Articular chondrocyte of knee joint (primary cell): ENCODE results near the gene CYB5D1. TPM values are rescaled to one million over a fixed set of nuclear protein-coding genes. Genes with fewer than 3 reads are reported as not detected.

Source experiments
- small RNA-seq: library from RNA; depleted of rRNA; stranded (forward); fragments of <200 nt; gene quantifications from one replicate; pipeline ENCODE3, GENCODE V24; 2012
- total RNA-seq: library from RNA; depleted of rRNA; stranded (reverse); fragments of >200 nt; gene quantifications from 2 replicates; pipeline ENCODE4 v1.2.3, GENCODE V29; 2012

Gene CYB5D1, protein sequence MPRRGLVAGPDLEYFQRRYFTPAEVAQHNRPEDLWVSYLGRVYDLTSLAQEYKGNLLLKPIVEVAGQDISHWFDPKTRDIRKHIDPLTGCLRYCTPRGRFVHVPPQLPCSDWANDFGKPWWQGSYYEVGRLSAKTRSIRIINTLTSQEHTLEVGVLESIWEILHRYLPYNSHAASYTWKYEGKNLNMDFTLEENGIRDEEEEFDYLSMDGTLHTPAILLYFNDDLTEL
- 10.2 and 13.1 TPM in 2 replicates for total RNA-seq

DNA sequence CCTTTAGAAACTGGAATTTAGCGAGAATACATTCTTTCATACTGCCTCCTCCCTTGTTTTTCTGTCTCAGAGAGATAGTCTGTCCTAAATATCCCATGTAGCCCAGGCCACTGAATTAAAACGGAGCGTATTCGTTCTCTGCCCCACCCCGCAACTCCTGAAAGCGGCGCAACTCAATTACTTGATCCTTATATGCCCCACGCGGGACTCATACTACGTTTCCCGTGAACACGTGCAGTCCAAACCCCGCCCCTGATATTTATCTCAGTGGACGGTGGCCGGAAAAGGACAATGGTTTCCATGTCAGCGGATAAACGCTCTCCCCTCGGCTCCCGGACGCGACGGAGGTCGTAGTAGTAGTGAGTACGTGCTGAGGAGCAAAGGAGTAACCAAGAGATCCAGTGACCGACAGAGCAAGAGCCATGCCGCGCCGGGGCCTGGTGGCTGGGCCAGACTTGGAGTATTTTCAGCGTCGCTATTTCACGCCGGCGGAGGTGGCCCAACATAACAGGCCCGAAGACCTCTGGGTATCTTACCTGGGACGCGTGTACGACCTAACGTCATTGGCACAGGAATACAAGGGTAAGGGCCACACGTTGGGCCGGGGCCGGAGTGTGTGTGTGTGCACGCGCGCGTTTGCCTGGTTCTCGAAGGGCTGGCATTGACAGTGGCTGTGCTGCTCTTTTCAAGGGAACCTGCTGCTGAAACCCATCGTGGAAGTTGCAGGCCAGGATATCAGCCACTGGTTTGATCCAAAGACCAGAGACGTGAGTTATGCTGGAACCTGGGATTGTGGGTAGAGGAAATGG is at the start of gene CYB5D1:
CYB5D1 (plus strand) TSS at position 291 of the 809 bp plus-strand sequence; CDS start at position 423, 132 bp downstream.

DNA sequence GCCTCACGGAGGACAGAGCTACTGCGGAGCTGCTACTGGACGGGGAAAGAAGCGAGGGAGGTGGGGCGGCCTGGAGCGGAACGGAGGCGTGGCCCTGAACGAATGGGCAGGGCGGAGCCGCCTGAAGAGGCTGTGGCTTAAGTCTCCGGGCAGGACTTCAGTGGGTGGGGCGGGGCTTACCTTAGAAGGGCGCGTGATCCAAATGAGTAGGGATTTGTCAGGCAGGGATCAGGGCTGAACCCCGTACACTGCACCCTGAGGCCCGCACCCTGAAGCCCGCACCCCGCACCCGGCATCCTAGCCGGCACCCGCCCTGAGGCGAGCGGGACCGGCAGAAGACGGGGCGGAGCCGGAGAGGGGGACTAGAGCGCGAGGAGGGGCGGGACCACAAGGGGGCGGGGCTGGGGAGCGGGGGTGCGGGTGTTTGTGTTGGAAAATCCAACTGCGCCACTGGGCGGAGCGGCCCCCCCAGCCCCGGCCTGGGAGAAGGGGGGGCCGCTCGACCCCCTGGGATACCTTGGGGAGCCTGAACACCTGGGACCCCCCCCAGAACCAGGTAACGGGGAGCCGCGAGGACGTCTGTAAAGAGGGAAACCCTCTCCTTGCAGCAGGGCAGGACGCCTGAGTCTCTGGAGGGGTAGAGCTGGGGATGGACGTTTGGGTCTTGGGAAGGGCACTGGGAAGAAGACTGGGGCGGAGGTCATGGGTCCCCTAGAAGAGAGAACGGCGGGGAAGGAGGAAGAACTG is 23.8 kb upstream of the CYB5D1 start, which contains the start of gene KDM6B:
KDM6B (plus strand) TSS at position 423 of the 747 bp plus-strand sequence. CDS start 11,338 bp downstream, outside the sequence.

DNA sequence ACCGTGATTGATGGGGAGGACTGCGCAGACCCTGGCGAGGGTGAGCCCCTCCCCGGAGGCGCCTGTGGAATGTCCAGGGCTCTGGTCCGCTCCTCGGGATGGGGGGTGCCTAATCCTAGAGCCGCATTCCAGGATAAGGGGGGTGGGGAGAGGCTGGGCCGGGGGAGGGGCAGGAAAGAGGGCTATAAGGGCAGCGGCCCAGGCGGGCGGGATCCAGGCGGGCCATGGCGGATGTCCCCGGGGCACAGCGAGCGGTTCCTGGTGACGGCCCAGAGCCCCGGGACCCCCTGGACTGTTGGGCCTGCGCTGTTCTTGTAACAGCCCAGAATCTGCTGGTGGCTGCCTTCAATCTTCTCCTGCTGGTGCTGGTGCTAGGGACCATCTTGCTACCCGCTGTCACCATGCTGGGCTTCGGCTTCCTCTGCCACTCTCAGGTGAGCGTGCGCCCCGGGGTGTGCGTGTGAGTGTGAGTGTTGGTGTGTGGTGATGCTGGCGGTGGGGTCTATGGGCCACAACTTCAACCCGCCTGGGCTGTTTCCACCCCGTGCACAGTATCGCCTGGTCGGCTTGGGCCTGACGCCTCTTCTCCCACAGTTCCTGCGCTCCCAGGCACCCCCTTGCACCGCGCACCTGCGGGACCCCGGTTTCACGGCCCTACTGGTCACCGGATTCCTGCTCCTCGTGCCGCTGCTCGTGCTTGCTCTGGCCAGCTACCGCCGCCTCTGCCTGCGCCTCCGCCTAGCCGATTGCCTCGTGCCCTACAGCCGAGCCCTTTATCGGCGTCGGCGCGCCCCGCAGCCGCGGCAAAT is 2.7 kb upstream of the CYB5D1 start, which contains the start of gene TMEM88:
TMEM88 (plus strand) TSS at position 216 of the 809 bp plus-strand sequence; CDS start at position 225, 9 bp downstream.

DNA sequence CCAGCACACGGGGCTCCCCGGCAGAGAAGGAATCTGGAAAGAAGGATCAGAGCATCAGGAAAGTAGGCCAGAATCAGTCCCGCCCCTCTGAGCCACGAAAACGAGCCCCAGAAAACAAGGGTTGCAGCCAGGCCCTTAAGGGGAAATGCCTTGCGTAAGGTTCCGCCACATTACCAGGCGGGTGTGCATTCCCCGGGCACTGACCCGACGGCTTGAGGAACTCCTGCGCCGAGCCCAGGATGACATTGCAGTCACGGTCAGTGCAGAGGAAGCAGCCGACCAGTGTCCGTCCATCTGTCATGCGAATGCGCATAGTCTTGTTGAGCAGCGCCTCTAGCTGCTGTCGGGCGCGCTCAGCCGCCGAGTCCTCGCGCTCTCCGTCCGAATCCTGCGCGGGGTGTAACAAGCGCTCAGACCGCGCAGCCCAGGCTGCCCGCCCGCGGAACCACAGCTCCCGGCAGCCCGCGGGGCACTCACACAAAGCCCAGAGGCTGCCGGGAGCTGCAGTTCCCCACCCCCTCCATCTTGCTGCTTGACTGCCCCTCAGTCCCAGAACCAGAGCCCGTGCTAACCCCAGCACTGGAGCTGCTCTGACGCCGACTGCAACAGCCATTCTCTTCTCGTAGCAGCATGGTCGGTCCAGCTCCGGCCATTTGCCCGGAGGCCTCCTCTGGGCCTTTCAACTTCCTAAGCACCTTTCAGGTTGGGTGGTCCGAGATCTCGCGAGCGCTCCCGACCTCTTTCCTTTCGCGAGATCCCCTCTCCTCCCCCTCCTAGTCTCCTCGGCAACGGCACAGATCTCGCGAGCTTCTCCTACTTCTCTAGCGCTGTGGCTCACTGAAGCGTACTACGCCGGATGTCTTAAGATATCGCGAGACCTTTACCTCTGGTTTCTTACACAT is 741 bp upstream of the CYB5D1 start, which contains the start of gene NAA38:
NAA38 (minus strand) TSS at position 749 of the 902 bp plus-strand sequence; CDS start at position 653, 96 bp downstream.

DNA sequence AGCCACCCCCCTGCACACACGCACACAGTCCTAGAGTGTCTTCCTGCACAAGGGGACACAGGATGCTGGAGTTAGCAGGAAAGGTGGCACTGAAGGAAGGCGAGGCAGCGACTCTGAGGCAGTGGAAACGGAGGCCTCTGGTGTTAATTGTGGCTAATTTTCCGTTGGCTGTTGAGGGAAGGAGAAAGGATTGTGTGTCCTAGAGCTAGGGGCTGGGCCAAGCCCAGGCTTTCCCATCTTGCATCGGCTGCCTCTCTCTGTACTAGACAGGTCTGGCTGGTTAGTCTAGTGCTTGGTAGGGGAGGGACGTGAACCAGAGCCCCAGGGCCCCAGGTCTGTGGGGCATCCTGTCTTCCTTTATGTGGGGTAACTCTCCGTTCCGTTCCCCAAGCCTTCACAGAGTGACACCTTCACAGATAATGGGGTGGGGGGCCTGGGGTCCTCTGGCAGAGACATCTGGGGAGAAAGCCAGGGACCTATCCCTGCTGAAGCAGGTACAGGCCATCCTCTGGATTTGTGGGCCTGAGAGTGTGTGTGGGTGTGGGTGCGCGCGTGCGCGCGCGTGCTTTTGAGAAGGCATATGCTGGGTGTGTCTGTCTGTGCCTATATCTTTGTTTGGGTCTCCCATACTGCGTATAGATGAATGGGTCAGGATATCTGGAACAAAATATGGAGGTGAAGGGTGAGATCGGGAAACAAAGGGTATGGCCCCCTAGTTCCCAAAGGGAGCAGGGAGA is 30.5 kb downstream of the CYB5D1 start, which contains the start of gene CHD3:
CHD3 (plus strand) TSS at position 606 of the 737 bp plus-strand sequence. CDS start 212 bp downstream, outside the sequence.

Small RNA genes lying within 50 kb of the gene (small RNA-seq; reads per million reads assigned to genes)
- 0.46 reads per million, percentile 9 among the genes with 10 or more reads in this experiment for gene SCARNA21

Other genes starting within 250 kb of the CYB5D1 start
- gene FXR2, start 243.1 kb upstream of the CYB5D1 start, total RNA-seq = 26.9 and 28.2 TPM in 2 replicates
- gene SAT2, start 230.2 kb upstream of the CYB5D1 start, total RNA-seq = 41.3 and 41.4 TPM in 2 replicates
- gene SHBG, start 227.9 kb upstream of the CYB5D1 start, total RNA-seq = 1.3 TPM in 1 of 2 replicates, not detected in the other
- not detected in 2 replicates for gene ATP1B2, start 207.1 kb upstream of the CYB5D1 start, total RNA-seq
- gene TP53, start 170.5 kb upstream of the CYB5D1 start, total RNA-seq = 40.6 and 40.8 TPM in 2 replicates
- 4.1 and 4.4 TPM in 2 replicates for gene WRAP53, start 169.5 kb upstream of the CYB5D1 start, total RNA-seq
- gene EFNB3, start 152.8 kb upstream of the CYB5D1 start, total RNA-seq = 0.54 and 0.91 TPM in 2 replicates
- gene DNAH2, start 140.3 kb upstream of the CYB5D1 start, total RNA-seq = 0.11 and 0.13 TPM in 2 replicates
- gene KDM6B, start 23.8 kb upstream of the CYB5D1 start, total RNA-seq = 3.1 and 5.7 TPM in 2 replicates
- gene TMEM88, start 2.9 kb upstream of the CYB5D1 start, total RNA-seq = 0.39 and 1.2 TPM in 2 replicates
- gene NAA38, start 444 bp upstream of the CYB5D1 start, total RNA-seq = 32.9 and 34.7 TPM in 2 replicates
- 80.5 and 94.1 TPM in 2 replicates for gene CHD3, start 30.8 kb downstream of the CYB5D1 start, total RNA-seq
- gene RNF227, start 58.3 kb downstream of the CYB5D1 start, total RNA-seq = 2.3 and 3.0 TPM in 2 replicates
- gene KCNAB3, start 71.9 kb downstream of the CYB5D1 start, total RNA-seq = 0.22 and 0.52 TPM in 2 replicates
- 39.6 and 43.9 TPM in 2 replicates for gene TRAPPC1, start 73.9 kb downstream of the CYB5D1 start, total RNA-seq
- gene CNTROB, start 74.2 kb downstream of the CYB5D1 start, total RNA-seq = 23.1 and 24.4 TPM in 2 replicates
- gene GUCY2D, start 144.6 kb downstream of the CYB5D1 start, total RNA-seq = not detected in 2 replicates
- under 0.01 and 0.32 TPM in 2 replicates for gene ALOX15B, start 181.1 kb downstream of the CYB5D1 start, total RNA-seq
- gene ALOX12B, start 229.7 kb downstream of the CYB5D1 start, total RNA-seq = not detected in 2 replicates